Stimulated activated CD4-positive, alpha-beta T cell treated with anti-CD3 and anti-CD28 coated beads, TNF-alpha, amount 100 ng/mL, for 24 hours (primary cell): ENCODE data around the gene DDIT4.
A peak's percentile ranks its signal among the peaks of the same experiment; 100 is the strongest.
"Not testable (repeated sequence)": the region's sequence is repeated elsewhere in the genome, so short reads cannot be mapped to it uniquely, and the experiment has no call there.

Experiments used
- DNase-seq, 3 experiments: peaks; one replicate each; pipeline ENCODE4 v3.0.0-alpha.2; 2020; ENCODE audit warnings: low read depth in 3 of 3

Gene DDIT4

DNA sequence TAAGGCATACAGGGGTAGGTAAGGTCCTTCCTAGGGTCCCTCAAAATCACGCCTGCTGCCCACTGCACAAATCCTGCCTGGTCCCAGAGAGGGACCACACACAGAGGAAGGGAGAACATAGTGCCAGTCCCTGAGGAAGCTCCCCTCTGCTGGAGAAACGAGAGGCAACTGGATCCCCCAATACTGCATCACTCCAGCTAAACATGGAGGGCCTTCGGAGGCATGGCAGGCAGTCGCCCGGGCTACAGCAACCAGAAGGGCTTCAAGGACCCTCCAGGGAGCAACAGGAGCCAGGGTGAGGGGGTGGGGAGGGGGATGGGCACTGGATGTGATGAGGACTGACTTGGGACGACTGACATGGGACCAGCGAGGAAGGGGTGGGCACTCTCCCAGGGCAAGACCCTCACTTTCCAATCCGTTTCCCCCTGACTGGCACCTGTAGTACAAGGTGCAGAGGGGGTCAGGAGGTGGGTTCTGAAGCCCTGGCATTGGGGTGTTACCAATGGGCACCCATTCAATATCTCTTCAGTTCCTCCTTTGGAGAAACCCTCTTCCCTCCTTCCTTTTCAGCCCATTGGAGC lies 21.7 kb downstream of the DDIT4 start:
- no peak for DNase-seq

- not testable (repeated sequence) for DNase-seq
These were observed 23.1 kb downstream of the DDIT4 start for GRCh38 chr10:72296829-72297280.

DNA sequence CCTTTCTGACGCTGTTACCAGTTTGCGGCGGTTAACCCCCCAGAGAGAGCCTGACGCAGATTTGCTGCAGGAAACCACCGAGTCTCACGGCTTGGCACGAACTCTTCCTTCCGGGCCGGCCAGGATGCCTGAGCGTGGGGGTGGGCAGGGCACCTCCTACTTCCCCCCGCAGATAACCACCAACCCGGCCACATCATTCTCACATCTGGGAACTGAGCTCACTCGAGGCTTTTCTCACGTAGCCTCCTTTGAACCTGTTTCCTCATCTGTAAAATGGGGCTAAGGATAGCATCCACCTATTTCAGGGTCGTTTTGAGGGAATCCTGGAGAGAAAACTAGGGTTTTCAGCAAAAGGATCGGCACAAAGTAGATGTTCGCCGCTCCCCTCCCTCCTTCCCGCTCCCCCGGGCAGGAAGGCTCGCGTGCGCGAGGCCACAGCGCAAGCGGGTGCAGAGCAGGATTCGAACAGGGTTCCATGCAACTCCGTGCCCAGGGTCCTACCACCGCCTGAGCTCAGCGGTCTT lies 23.6 kb downstream of the DDIT4 start:
- peak; percentile 88 to 95 (median 93) for DNase-seq

DNA sequence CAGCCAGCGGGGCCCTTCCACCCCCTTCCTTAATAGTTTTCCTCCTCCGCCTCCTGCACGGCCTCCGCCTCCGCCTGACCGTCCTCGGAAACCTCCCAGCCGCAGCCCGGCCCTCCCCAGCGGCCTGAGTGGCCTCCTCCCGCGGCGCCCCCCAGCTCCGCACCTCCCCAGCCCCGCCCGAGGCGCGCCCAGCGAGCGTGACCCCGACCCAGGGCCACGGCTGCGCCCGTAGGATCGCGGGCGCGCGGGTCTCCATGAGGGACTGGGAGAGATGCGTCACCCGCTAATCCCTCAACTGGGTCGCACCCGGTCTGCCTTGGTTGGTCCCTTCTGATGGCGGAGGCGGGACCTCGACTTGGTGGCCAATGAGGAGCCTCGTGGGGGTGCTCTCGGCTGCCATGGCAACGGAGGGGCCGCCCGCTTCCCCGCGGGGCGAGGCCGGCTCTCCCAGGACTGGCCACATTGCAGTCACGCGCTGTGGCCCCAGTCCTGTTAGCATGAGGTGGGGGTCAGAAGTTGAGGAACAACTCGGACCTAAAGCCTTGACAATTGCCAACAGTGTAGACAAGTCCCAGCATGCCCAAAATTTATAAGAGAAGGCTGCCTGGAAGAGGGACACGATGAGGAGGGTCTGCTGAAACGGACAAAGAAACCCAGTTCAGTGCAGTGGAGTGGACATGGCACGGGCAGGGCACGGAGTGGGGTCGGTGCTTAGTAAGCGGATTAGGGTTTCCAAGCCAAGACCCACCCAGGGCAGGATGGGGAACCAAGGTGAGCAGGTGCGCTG lies 24.3 kb downstream of the DDIT4 start:
- peak; percentile 79 to 96 (median 84) for DNase-seq

DNA sequence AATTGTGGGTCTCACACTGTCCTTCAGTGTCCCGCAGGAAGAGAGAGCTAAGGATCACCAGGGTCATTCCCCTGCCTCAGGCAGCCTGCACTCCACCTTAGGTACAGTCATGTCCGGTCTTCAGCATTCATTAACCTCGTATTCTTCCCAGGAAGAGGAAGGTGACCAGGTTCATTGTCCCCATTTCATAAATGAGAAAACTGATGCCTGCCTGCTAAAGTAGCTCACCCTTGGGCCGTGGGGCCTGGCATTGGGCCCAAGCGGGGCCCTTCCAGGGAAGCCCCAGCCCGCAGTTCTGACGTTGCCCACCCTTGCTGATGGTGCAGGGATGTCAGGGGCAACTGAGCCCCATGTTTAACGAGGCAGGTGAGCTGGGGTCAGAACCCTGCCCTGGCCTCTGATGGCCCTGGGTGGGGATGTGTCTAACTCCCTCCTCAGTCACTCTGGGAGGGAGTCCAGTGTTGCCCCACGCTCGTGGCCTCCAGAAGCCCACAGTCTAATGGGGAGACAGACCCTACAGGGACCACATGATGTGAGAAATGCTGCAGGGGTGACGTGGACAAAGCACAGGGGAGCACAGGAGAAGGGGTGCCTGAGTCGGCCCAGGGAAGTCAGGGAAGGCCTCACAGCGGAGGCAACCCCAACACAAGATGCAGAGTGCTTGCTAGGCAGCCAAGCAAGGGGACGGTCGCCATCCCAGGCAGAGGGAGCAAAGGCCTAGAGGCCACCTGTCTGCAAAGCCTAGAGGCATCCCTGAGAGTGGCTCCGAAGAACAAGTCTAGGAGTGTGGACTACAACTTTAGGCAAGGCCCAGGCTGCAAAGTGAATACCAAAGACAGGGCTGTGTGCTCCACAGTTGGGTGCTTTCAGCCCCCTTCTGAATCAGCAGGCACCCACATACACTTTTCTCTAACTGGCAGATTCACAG lies 25.1 kb downstream of the DDIT4 start:
- DNase-seq, result no peak

GRCh38 chr10:72303424-72304128 lies 29.9 kb downstream of the DDIT4 start:
- no peak for DNase-seq

GRCh38 chr10:72306215-72306760 lies 32.6 kb downstream of the DDIT4 start:
- no peak for DNase-seq

GRCh38 chr10:72307711-72308110 lies 34.0 kb downstream of the DDIT4 start:
- not testable (repeated sequence) for DNase-seq

- DNase-seq, result no peak
These were observed 34.7 kb downstream of the DDIT4 start for GRCh38 chr10:72308320-72308987.

DNA sequence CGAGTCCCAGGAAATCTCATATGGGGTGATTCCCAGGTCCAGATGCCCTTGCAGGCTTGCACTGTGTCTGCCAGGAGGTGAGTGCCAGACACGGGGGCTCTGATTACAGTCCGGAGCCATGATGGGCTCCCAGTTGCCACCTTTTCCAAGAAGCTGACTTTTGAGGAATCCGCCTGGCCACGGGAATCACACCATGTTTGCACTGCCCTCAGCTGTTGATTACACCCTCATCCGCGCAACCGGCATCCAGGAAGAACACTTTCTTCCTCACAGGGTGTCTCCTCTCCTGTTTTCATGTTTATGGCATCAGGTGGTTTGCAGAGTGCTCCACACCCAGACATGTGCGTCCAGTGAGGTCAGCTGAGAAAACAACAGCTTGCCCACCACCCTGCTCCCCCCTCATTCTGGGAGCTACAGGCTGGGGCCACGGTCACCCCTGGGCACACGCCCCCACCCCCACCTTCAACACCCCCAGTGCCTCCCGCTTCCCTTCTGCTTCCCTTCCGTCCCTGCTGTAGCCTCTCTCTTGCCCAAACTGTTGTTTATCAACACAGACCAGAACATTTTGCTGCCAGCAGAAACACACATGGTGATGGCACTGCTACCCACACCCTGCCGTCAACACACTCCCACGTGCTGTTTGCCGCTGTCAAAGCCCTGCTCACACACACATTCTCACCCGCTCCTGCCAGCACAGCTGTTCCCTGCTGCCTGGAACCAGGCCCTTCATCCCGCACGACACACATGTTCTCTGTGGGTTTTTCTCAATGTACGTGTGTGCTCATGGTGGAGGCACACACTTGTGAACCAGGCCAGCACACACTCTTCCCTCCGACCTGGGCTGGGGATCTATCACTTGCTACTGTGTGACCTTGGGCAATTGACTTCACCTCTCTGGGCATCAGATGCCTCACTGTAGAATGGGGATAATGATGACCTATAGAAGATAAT lies 35.8 kb downstream of the DDIT4 start:
- DNase-seq, result no peak

DNA sequence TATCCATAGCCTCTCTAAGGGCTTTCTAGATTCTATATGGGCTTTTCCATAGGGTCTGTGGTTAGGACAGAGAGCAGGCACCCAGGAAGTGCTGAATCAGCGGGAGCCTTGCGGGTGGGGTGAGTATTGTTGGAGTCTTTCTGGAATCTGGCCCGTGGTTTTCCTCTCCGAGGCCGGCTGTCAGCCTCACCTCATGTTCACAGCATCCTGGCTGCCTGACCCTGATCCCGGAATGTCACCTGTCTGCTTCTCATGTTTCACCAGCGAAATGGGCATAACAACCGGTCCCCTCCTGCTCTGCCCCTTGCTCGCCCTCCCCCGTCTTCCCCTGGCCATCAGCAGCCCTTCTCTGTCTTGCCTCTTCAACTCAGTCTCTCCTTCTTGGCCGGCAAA lies 36.5 kb downstream of the DDIT4 start:
- no peak for DNase-seq

DNA sequence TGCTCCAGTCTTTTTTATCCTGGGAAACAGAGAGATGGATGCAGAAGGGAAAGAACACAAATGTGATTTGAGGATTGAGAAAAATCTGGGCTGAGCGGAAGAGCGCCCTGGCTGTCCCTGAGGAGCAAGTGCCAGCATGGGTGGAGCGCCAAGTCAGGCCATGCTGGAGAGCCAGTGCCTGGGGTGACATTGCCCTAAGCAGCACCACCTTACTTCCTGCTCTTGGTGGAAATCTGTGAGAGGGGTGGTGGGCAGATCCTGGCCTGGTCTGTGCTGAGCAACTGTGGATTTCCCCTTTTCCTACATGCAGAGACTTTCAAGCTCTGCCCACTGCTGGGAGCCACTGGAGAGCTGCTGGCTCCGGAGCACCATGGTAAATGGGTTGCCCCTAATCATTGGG lies 36.9 kb downstream of the DDIT4 start:
- no peak for DNase-seq

- DNase-seq, result no peak
These were observed 37.9 kb downstream of the DDIT4 start for GRCh38 chr10:72311667-72312066.

DNA sequence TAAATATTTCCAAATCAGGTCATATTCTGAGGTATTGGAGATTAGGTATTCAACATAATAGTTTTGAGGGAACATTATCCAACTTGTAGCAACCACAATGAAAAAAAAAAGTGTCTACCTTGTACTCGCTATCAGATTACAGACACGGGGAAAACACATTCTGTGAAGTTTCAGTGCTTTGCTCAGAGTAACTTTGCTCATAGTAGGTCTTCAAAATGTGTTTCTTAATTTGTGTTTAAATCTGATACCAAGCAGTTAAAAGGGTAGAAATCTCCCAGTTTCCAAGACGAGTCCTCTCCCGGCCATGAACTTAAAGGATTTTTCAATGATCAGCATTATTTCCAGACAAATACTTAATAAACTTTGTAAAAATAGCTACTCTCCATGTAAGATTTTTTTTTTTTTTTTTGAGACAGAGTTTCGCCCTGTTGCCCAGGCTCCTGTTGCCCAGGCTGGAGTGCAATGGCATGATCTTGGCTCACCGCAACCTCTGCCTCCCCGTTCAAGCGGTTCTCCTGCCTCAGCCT lies 39.2 kb downstream of the DDIT4 start:
- DNase-seq, result no peak

- DNase-seq, result no peak
These were observed 40.5 kb downstream of the DDIT4 start for GRCh38 chr10:72314263-72314662.

GRCh38 chr10:72315054-72315453 lies 41.3 kb downstream of the DDIT4 start:
- no peak for DNase-seq

GRCh38 chr10:72315611-72316385 lies 42.1 kb downstream of the DDIT4 start:
- DNase-seq, result no peak

GRCh38 chr10:72316386-72316700 lies 42.6 kb downstream of the DDIT4 start:
- DNase-seq, result no peak
